Measurements from ENCODE around the gene FAM219B.

DNA sequence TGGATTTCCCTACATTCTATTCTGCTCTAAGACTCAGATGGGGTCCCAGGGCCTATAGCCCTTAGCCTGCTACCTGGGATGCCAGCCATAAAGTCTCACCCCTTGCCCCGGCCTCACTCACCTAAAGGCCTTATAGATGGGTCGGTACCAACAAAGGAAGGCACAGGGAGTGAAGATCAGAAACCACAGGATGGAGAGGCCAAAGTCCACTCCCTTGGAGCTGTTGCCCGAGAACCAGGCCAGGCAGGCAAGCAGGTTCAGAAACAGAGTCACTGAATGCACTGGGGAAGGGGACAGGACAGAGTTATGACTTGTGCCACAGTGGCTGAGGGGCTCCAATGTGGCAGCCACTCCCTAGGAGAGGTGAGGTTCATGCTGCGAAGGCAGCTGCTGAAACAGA, 56.3 kb downstream of the FAM219B start:
- TF ChIP-seq RBBP5 (IDR thresholded peaks at IDR 0.05; ENCODE audit: borderline replicate concordance, low read depth, low read length) = no peak
- no peak for TF ChIP-seq POLR2A (IDR thresholded peaks at IDR 0.05; ENCODE audit: control extremely low read depth in 1 of 2, low read depth in 2 of 2, low read length in 2 of 2)
- TF ChIP-seq CTCF (IDR thresholded peaks at IDR 0.05; ENCODE audit: control extremely low read depth in 1 of 3, insufficient read depth in 1 of 3, low read depth in 1 of 3, low read length in 3 of 3) = no peak
- no peak for TF ChIP-seq EZH2 (IDR thresholded peaks at IDR 0.05; ENCODE audit: low read depth, low read length, severe bottlenecking)

Data from H1 (cell line).